NT2/D1 (cell line): ENCODE results near the gene STAT4.

Experiments used
- YY1 ChIP-seq: IDR thresholded peaks from 2 replicates; pipeline ENCODE4 v1.6.1; 2011; ENCODE audit not compliant: insufficient read length, insufficient read depth
- ZNF274 ChIP-seq: IDR thresholded peaks from 2 replicates; pipeline ENCODE4 v1.6.1; 2011; ENCODE audit warnings: mild to moderate bottlenecking, low read depth, low read length

DNA sequence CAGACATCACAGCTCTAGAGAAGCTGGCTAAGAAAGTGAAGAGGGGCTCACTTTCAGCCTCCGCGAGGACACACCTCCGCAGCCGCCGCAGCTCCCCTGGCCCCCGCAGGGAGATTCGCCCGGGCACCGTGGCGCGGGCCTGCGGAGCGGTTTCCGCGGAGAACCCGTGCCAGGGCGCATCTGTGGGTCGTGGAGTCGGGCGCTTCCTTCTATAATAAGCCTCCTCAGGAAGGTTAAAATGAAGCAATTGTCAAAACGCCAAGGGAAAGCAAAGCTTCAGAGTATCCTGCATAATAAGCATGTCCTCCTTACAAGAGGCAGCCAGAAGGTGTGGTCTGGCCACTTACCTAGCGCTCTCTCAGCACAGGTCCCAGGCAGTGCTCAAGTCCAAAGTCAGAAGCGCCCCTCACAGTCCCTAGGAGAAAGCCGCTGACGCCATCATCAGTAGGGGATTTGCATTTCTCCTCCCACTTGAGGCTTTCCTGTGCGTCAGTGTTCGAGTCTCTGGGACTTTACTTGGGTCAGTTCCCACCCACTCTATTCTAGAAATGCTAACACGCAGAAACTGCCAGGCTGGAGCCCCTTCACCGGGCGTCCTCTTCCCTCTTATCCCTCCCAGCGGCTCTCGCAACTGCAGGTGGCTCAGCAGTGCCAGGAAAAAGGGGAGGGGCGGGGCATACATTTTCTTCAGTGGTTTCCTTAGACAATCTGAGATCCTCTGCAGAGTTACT is at the start of gene STAT4:
- TF ChIP-seq ZNF274 (no peak), YY1 (no peak)
